ENCODE data around the gene VAT1L. TPM values are rescaled to one million over a fixed set of nuclear protein-coding genes. Genes with fewer than 3 reads are reported as not detected.
A peak's percentile ranks its signal among the peaks of the same experiment; 100 is the strongest.

VAT1L gene
- total and polyA plus RNA-seq, 2 donors (not counting 1 experiment from before 2014, with no cell fraction given): 17.9 to 86.9 TPM

GRCh38 chr16:77767211-77767610 lies 21.2 kb upstream of the VAT1L start:
- no peak overlapping the region for H3K4me2 ChIP-seq (ENCODE audit: extremely low read depth, insufficient read depth, low read length)
- no peaks in the 10 kb centered on the region for H3K36me3 ChIP-seq (ENCODE audit: control insufficient read depth, insufficient read depth, low read length)
- H2AFZ ChIP-seq (ENCODE audit: low read length): no peak overlapping the region
- H3K27ac ChIP-seq (ENCODE audit: insufficient read depth, low read length): no peak overlapping the region
- no peaks in the 10 kb centered on the region for H3K4me1 ChIP-seq (ENCODE audit: control insufficient read depth, extremely low read depth, insufficient read depth, low read length)
- H4K20me1 ChIP-seq (ENCODE audit: control insufficient read depth, extremely low read depth, insufficient read depth, low read length): no peaks in the 10 kb centered on the region
- H3K79me2 ChIP-seq (ENCODE audit: control insufficient read depth, insufficient read depth, low read length): no peaks in the 10 kb centered on the region
- H3K9ac ChIP-seq (ENCODE audit: insufficient read depth, low read length): no peak overlapping the region
- DNase-seq (ENCODE audit: low read depth in 2 of 2): no peak
- no peak for TF ChIP-seq EZH2 (IDR thresholded peaks at IDR 0.05; ENCODE audit: low read length, missing control alignments)
- no peak for TF ChIP-seq CTCF (conservative IDR thresholded peaks at IDR 0.05 in 1 of 2, IDR thresholded peaks at IDR 0.05 in 1 of 2; ENCODE audit: low read depth in 1 of 2, low read length in 2 of 2)
- no peaks in the 10 kb centered on the region for H3K27me3 ChIP-seq (ENCODE audit: control insufficient read depth, insufficient read depth, low read length)
- no peak overlapping the region for H3K4me3 ChIP-seq (replicated peaks in 1 of 4; ENCODE audit: control extremely low read depth in 1 of 4, insufficient read depth in 1 of 4, low read depth in 3 of 4, low read length in 4 of 4)
- H3K9me3 ChIP-seq (ENCODE audit: control insufficient read depth, insufficient read depth, low read depth, low read length): no peaks in the 10 kb centered on the region

DNA sequence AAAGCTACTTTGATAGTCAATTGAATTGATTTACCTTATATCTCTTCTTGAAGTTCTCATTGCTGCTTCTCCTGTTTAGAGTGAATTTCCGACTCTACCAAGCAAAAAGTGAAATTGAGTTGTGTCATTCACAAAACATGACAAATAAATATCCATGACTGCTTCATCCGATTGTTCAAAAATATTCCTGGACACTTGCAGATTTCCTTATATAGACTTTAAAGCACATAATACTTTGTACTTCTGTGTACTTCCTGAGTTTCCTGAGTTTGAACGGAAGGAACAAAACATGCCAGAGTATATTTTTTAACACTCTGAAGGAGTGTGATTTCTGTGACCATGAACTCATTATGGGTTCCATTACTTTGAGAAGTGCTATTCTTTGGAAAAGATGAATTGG lies 20.5 kb upstream of the VAT1L start:
- Histone ChIP-seq H2AFZ (ENCODE audit: low read length) (no peak overlapping the region), H3K4me2 (ENCODE audit: extremely low read depth, insufficient read depth, low read length) (no peak overlapping the region), H3K27me3 (ENCODE audit: control insufficient read depth, insufficient read depth, low read length) (no peaks in the 10 kb centered on the region), H3K27ac (ENCODE audit: insufficient read depth, low read length) (no peak overlapping the region), H3K79me2 (ENCODE audit: control insufficient read depth, insufficient read depth, low read length) (no peaks in the 10 kb centered on the region), H3K9ac (ENCODE audit: insufficient read depth, low read length) (no peak overlapping the region), H3K4me1 (ENCODE audit: control insufficient read depth, extremely low read depth, insufficient read depth, low read length) (no peaks in the 10 kb centered on the region), H3K4me3 (replicated peaks in 1 of 4; ENCODE audit: control extremely low read depth in 1 of 4, insufficient read depth in 1 of 4, low read depth in 3 of 4, low read length in 4 of 4) (no peak overlapping the region), H3K9me3 (ENCODE audit: control insufficient read depth, insufficient read depth, low read depth, low read length) (no peaks in the 10 kb centered on the region), H3K36me3 (ENCODE audit: control insufficient read depth, insufficient read depth, low read length) (no peaks in the 10 kb centered on the region), H4K20me1 (ENCODE audit: control insufficient read depth, extremely low read depth, insufficient read depth, low read length) (no peaks in the 10 kb centered on the region)
- no peak for TF ChIP-seq CTCF (conservative IDR thresholded peaks at IDR 0.05 in 1 of 2, IDR thresholded peaks at IDR 0.05 in 1 of 2; ENCODE audit: low read depth in 1 of 2, low read length in 2 of 2)
- TF ChIP-seq EZH2 (IDR thresholded peaks at IDR 0.05; ENCODE audit: low read length, missing control alignments): no peak
- no peak for DNase-seq (ENCODE audit: low read depth in 2 of 2)

GRCh38 chr16:77775911-77776909 lies 12.2 kb upstream of the VAT1L start:
- Histone ChIP-seq H3K79me2 (ENCODE audit: control insufficient read depth, insufficient read depth, low read length) (no peaks in the 10 kb centered on the region), H3K4me3 (replicated peaks in 1 of 4; ENCODE audit: control extremely low read depth in 1 of 4, insufficient read depth in 1 of 4, low read depth in 3 of 4, low read length in 4 of 4) (no peak overlapping the region), H3K4me1 (ENCODE audit: control insufficient read depth, extremely low read depth, insufficient read depth, low read length) (peaks cover 2% of the 10 kb centered on the region), H3K9me3 (ENCODE audit: control insufficient read depth, insufficient read depth, low read depth, low read length) (no peaks in the 10 kb centered on the region), H3K36me3 (ENCODE audit: control insufficient read depth, insufficient read depth, low read length) (no peaks in the 10 kb centered on the region), H3K27me3 (ENCODE audit: control insufficient read depth, insufficient read depth, low read length) (no peaks in the 10 kb centered on the region), H3K27ac (ENCODE audit: insufficient read depth, low read length) (no peak overlapping the region), H3K9ac (ENCODE audit: insufficient read depth, low read length) (no peak overlapping the region), H3K4me2 (ENCODE audit: extremely low read depth, insufficient read depth, low read length) (no peak overlapping the region), H2AFZ (ENCODE audit: low read length) (no peak overlapping the region), H4K20me1 (ENCODE audit: control insufficient read depth, extremely low read depth, insufficient read depth, low read length) (no peaks in the 10 kb centered on the region)
- DNase-seq (ENCODE audit: low read depth in 2 of 2): peak in 1 of 2 donors; percentile 57
- TF ChIP-seq CTCF (conservative IDR thresholded peaks at IDR 0.05 in 1 of 2, IDR thresholded peaks at IDR 0.05 in 1 of 2; ENCODE audit: low read depth in 1 of 2, low read length in 2 of 2) (no peak), EZH2 (IDR thresholded peaks at IDR 0.05; ENCODE audit: low read length, missing control alignments) (no peak)
